DND-41 (cell line): Measurements from ENCODE around the gene C1orf21.

Experiments
- CTCF ChIP-seq: IDR thresholded peaks from 2 replicates; pipeline ENCODE4 v1.5.1; 2012; ENCODE audit warnings: borderline replicate concordance, low read length, moderate library complexity, mild to moderate bottlenecking; ENCODE audit not compliant: poor library complexity, severe bottlenecking; ENCODE audit errors: extremely low read depth
- EZH2 ChIP-seq: IDR thresholded peaks from 3 replicates; pipeline ENCODE4 v1.6.1; 2012; ENCODE audit warnings: borderline replicate concordance, low read depth, mild to moderate bottlenecking, moderate library complexity, low read length, inconsistent platforms; ENCODE audit not compliant: severe bottlenecking

GRCh38 chr1:184648160-184648855 lies 261.5 kb downstream of the C1orf21 start:
- TF ChIP-seq EZH2 = no peak
- TF ChIP-seq CTCF = no peak
